CD4-positive, alpha-beta T cell treated with Interleukin-6 for 4 hours (primary cell): ENCODE results near the gene ST6GALNAC3.
"Not testable (repeated sequence)": the region's sequence is repeated elsewhere in the genome, so short reads cannot be mapped to it uniquely, and the experiment has no call there.

Experiments
- DNase-seq: peaks from one replicate; pipeline ENCODE4 v3.0.0-alpha.2; 2020; ENCODE audit warnings: mixed read lengths

ST6GALNAC3 gene

GRCh38 chr1:76203127-76203526 is 128.6 kb downstream of the ST6GALNAC3 start:
- DNase-seq, result no peak

GRCh38 chr1:76209238-76209637 is 134.7 kb downstream of the ST6GALNAC3 start:
- DNase-seq, result no peak

- DNase-seq, result no peak
Observed at GRCh38 chr1:76209648-76210047, 135.1 kb downstream of the ST6GALNAC3 start.

DNA sequence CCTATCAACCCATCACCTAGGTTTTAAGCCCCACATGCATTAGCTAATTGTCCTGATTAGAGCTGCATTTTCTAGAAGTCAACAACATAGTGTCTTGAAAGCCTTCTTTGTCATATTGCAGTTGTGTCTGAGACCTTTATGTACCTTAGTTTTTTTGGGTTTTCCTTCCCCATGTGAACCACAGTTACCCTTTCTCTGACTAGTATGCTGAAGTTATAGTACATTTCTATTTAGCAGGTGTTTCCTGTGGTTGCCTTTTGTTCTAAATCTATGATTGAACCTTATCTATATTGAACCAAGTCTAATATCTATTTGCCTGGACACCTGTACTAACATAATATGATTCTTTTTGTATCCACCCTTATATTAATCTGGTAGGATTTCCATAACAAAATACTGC is 135.6 kb downstream of the ST6GALNAC3 start:
- DNase-seq, result no peak

- DNase-seq, result no peak
Observed at GRCh38 chr1:76218888-76219287, 144.3 kb downstream of the ST6GALNAC3 start.

DNA sequence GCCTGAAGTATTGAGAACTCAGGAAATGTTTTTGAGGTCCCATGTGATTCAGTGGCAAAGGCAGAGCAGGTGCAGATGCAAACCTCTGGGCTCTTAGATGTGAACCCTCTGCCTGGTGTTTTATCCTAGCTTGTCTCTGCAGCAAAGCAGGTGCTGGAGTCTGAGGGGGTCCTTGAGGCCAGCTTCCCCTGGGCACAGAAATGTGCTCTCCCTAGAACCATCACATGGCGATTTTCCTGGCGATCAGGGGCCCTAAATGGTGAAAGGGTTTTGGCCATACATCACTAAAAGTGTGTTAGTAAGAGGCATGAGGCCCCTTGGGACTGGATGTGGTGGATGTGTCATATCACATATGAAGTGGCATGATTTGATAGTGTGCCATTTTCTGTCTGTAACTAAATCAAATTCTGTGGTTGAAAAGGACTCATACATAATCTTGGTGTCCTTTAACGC is 144.8 kb downstream of the ST6GALNAC3 start:
- no peak for DNase-seq

- DNase-seq, result no peak
Observed at GRCh38 chr1:76224752-76225151, 150.2 kb downstream of the ST6GALNAC3 start.

GRCh38 chr1:76225526-76225925 is 151.0 kb downstream of the ST6GALNAC3 start:
- no peak for DNase-seq

- DNase-seq, result no peak
Observed at GRCh38 chr1:76227621-76228020, 153.1 kb downstream of the ST6GALNAC3 start.

DNA sequence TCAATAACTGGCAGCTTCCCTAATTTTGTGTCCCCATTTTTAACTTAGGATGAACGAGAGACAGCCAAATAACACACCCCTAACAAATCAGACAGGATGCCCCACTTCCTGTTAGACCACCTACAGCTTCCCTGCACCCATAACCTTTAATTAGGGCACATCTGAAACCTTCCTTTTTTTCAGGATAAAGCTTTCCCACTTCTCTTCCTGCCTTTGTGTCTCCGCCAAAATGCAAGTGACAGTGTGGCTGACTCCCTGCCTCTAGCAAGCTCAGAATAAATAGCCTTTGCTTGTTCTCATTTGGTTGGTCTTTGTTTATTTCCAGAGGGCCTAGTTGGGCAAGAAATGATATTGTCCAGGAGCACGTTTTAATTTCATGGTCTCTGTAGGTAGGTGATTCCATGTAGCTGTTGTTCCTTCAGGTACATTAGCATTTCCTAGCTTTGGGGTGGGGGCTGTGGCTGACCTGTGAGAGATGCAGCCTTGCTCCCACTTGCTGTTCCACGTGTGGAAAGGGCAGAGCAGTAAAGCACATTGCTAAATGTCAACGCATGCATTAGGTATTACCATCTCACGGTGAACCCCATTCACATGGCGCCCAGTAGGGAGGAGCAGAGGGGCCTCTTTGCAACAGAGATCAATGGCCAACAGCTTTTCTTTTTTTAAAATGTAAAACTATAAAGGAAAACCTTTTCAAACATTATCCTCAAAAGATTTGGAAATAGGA is 154.9 kb downstream of the ST6GALNAC3 start:
- no peak for DNase-seq

DNA sequence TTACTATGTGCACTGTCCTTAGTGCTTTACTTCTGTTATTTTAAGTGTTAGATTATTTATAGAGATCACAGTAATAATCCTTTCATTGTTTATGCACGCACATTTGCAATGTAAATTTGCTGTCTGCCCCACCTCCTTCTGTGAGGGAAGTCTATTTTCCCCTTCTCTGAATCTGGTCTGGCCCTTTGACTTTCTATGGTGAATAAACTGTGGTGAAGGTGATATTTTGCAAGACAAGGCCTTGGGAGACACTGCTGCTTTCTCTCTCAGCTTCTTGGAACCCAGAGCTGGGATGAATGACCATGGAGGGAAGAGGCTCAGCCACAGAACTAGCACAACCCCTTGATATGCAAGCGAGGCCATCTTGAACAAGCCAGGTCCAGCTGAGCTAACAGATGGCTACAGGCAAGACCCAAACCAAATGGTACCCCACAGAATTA is 156.3 kb downstream of the ST6GALNAC3 start:
- DNase-seq, result no peak

- DNase-seq, result no peak
Observed at GRCh38 chr1:76231320-76231719, 156.8 kb downstream of the ST6GALNAC3 start.

- no peak for DNase-seq
Observed at GRCh38 chr1:76232666-76233065, 158.1 kb downstream of the ST6GALNAC3 start.

DNA sequence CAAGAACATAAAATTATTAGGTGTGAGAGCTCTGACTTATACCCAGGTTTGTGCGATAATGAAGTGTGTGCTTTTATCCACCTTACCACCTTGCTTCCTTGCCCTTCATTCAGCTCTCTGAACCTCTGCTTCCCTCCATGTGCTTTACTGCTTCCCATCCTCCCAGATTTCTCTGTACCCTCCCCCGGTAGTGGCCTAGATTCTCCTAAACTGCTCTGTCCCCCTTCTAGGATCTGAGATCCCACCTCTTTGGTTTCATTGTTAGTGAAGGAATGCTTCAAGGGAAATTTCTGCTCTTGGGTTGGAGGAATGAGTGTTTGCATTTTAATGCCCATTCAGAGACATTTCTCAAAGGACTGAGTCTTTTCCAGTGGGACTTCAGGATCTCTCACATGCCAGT is 159.5 kb downstream of the ST6GALNAC3 start:
- DNase-seq, result no peak

- no peak for DNase-seq
Observed at GRCh38 chr1:76237211-76237610, 162.7 kb downstream of the ST6GALNAC3 start.

GRCh38 chr1:76238094-76238628 is 163.6 kb downstream of the ST6GALNAC3 start:
- no peak for DNase-seq

DNA sequence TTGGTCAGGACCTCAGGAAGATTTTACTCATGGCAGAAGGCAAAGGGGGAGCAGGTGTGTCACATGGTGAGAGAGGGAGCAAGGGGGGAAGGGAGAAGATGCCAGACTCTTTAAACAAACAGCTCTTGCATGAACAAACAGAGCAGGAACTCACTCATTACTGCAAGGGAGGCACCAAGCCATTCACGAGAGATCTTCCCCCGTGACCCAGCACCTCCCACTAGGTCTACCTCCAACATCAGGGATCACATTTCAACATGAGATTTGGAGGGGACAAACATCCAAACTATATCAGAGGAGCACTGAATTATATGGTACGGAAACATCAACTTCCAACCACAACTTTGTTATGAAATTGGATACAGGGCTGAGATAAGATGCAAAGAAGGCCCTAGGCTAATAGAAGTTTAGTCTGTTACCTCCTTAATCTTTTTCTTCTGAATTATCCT is 164.9 kb downstream of the ST6GALNAC3 start:
- DNase-seq, result no peak

DNA sequence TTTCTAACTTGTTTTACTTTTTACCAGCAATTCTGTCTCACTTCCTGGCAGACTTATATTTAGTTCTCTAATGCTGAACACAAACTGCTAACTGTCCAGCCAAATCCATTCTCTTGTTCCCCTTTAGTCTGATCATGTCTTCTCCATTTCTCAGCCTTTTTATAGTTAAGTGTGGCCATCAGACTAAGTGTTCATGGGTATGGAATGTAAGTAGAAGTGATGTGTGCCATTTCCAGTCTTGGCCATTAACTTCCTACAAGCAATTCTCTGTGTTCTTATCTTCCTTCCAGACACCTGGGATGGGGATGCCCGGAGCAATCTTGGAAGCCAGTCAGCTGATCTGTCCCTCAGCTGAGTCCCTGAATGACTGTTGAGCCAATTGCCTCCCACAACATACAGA is 165.8 kb downstream of the ST6GALNAC3 start:
- DNase-seq, result no peak

GRCh38 chr1:76242587-76242986 is 168.0 kb downstream of the ST6GALNAC3 start:
- not testable (repeated sequence) for DNase-seq

GRCh38 chr1:76247261-76247852 is 172.8 kb downstream of the ST6GALNAC3 start:
- no peak for DNase-seq

DNA sequence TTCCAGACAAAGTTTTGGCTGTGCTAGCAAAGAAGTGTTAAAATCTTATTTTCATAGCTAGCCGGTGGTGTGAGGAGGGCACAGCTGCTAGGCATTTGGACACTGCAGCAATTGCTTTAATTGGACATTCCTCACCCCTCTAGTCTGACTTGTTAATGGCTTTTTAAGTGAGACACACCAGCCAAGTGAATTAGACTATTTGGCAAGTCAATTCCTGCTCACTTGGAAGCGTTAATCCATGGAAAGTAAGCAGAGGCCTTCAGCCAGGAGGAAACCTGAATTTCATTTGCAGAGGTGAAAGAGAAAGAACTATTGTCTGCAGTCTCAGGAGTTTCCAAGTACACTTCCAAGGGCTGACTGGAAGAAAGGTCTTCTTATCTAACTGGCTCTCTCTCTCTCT is 175.7 kb downstream of the ST6GALNAC3 start:
- no peak for DNase-seq

DNA sequence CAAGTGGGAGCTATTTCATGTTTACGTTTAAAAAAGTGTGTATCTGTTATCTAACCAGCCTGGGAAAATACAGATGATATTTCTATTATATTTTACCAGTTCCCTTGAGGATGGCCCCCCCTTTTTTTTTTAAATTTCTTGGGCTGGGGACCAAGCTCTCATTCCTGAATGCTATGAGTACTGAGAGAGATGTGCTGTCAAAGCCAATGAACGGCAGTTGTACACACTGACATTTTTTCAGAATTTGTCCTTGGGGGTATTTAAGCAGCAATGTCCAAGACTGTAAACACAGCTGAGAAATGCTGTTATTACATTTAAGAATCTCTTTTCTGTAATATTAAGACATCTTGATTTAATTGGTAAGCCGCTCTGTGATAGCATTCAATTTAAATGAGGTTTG is 177.9 kb downstream of the ST6GALNAC3 start:
- DNase-seq, result no peak

GRCh38 chr1:76254104-76255030 is 179.8 kb downstream of the ST6GALNAC3 start:
- DNase-seq, result no peak
